Keratinocyte (primary cell): ENCODE measurements around the gene DSCAML1. TPM values are rescaled to one million over a fixed set of nuclear protein-coding genes. Genes with fewer than 3 reads are reported as not detected.

Experiments
- DNase-seq: peaks from one replicate; pipeline ENCODE4 v3.0.0-alpha.2; 2011; ENCODE audit warnings: low read depth, missing footprints, low spot score
- FAIRE-seq: peaks from 2 replicates; lab custom pipeline; 2011; peaks lifted over from hg19 to GRCh38; lab: Jason Lieb, UNC
- H2AFZ ChIP-seq: 2 replicates; pipeline ENCODE4 v1.6.0; 2012; ENCODE audit warnings: low read length, control low read depth, inconsistent platforms; ENCODE audit not compliant: control insufficient read depth
- H3K27ac ChIP-seq: 2 replicates; pipeline ENCODE4 v1.5.1; 2011; ENCODE audit warnings: low read length; ENCODE audit not compliant: control insufficient read depth, insufficient read depth
- H3K27me3 ChIP-seq: 3 replicates; pipeline ENCODE4 v1.6.0; 2011; ENCODE audit warnings: low read length; ENCODE audit not compliant: control insufficient read depth, insufficient read depth; ENCODE audit errors: extremely low read depth
- H3K36me3 ChIP-seq, 2 experiments: 2 replicates in 1 of 2; 3 replicates in 1 of 2; pipeline ENCODE4 v1.5.1; 2011; ENCODE audit warnings: low read length in 2 of 2, mild to moderate bottlenecking in 1 of 2; ENCODE audit not compliant: control insufficient read depth in 2 of 2, insufficient read depth in 2 of 2; ENCODE audit errors: extremely low read depth in 1 of 2
- H3K4me1 ChIP-seq: 3 replicates; pipeline ENCODE4 v1.5.1; 2011; ENCODE audit warnings: low read length; ENCODE audit not compliant: control insufficient read depth, insufficient read depth; ENCODE audit errors: extremely low read depth
- H3K4me2 ChIP-seq: 3 replicates; pipeline ENCODE4 v1.6.0; 2011; ENCODE audit warnings: low read depth, low read length; ENCODE audit not compliant: control insufficient read depth, insufficient read depth; ENCODE audit errors: extremely low read depth
- H3K4me3 ChIP-seq, 3 experiments: fragments of 200-600 bp in 1 of 3; sonication (generic) in 1 of 3; 2 replicates in 2 of 3; 3 replicates in 1 of 3; pipeline ENCODE4 v1.5.1; 2011 to 2016; ENCODE audit warnings: low read length in 3 of 3, mild to moderate bottlenecking in 3 of 3, control low read depth in 2 of 3, inconsistent platforms in 1 of 3, low read depth in 1 of 3, mixed read lengths in 1 of 3, mixed run types in 1 of 3, moderate library complexity in 1 of 3; ENCODE audit not compliant: control insufficient read depth in 2 of 3, insufficient read depth in 2 of 3; ENCODE audit errors: extremely low read depth in 1 of 3
- H3K79me2 ChIP-seq: 2 replicates; pipeline ENCODE4 v1.6.0; 2012; ENCODE audit warnings: low read length; ENCODE audit not compliant: control insufficient read depth, insufficient read depth
- H3K9ac ChIP-seq: 3 replicates; pipeline ENCODE4 v1.6.0; 2011; ENCODE audit warnings: low read length; ENCODE audit not compliant: control insufficient read depth, insufficient read depth; ENCODE audit errors: extremely low read depth
- H3K9me1 ChIP-seq: 3 replicates; pipeline ENCODE4 v1.6.0; 2011; ENCODE audit warnings: low read length; ENCODE audit not compliant: control insufficient read depth, insufficient read depth; ENCODE audit errors: extremely low read depth
- H3K9me3 ChIP-seq: 2 replicates; pipeline ENCODE4 v1.5.1; 2012; ENCODE audit warnings: low read depth, low read length; ENCODE audit not compliant: control insufficient read depth
- H4K20me1 ChIP-seq: 3 replicates; pipeline ENCODE4 v1.6.0; 2011; ENCODE audit warnings: low read length; ENCODE audit not compliant: control insufficient read depth, insufficient read depth; ENCODE audit errors: extremely low read depth
- EZH2 ChIP-seq: IDR thresholded peaks from one replicate; pipeline ENCODE4 v1.6.1; 2012; ENCODE audit warnings: inconsistent platforms, mild to moderate bottlenecking, low read length, moderate library complexity
- dilution Hi-C: fragments of 300-500 bp; cut with MboI; formaldehyde crosslinking; loops from one replicate; pipeline ENCODE4 v1.7.0; 2020; ENCODE audit warnings: low sequenced_read_pairs; ENCODE audit not compliant: extremely low pct_ligation_motif_present
- polyA plus RNA-seq, 5 experiments: library from polyadenylated mRNA; depleted of rRNA in 3 of 5; stranded (reverse) in 3 of 5; stranded (forward) in 1 of 5; unstranded in 1 of 5; fragments of >200 nt; gene quantifications; 1 replicate in 1 of 5; 2 replicates in 3 of 5; 3 replicates in 1 of 5; pipeline versions ENCODE4 v1.2.1 to v1.2.3, GENCODE V29; 2011 to 2012; ENCODE audit warnings: missing spikeins in 2 of 5, low read depth in 1 of 5, low replicate concordance in 1 of 5
- TF ChIP-seq, protein P1 (sequence below), 3 experiments: IDR thresholded peaks in 1 of 3; conservative IDR thresholded peaks in 1 of 3; optimal IDR thresholded peaks in 1 of 3; 2 replicates in 2 of 3; 3 replicates in 1 of 3; pipeline versions ENCODE3 to v1.5.1; 2011; ENCODE audit warnings: low read length in 3 of 3, mild to moderate bottlenecking in 3 of 3, moderate library complexity in 2 of 3, control low read depth in 1 of 3, inconsistent platforms in 1 of 3; ENCODE audit not compliant: insufficient read depth in 2 of 3; ENCODE audit errors: extremely low read depth in 1 of 3

The DSCAML1 gene
- polyA plus RNA-seq, 1 donor (not counting 4 experiments of a cell fraction or from before 2014, with no cell fraction given) = not detected

DNA sequence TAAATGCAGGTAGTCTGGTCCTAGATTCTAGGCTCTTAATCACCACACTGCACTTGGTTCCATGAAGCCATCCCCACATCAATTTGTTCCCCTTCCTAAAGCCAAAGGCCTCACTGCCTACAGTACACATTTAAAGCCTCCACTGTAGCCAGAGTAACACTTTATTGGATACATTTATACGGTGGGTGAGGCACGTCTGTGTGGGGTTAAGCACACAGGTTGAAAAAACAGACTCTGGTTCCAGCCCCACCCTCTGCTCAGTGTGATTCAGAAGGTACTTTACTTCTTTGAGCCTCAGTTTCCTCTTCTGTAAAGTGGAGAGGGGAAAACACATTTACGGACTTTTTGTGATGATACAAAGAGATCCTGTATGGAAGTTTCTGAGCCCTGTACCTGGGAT lies 22.5 kb downstream of the DSCAML1 start:
- FAIRE-seq (no peak), DNase-seq (no peak)
- Histone ChIP-seq H3K9ac (no peak overlapping the region), H3K9me3 (no peaks in the 10 kb centered on the region), H2AFZ (no peak overlapping the region), H3K27me3 (peaks cover 18% of the 10 kb centered on the region), H3K4me1 (no peaks in the 10 kb centered on the region), H3K4me2 (no peak overlapping the region), H3K79me2 (no peaks in the 10 kb centered on the region), H3K36me3 (no peaks in the 10 kb centered on the region), H3K27ac (no peak overlapping the region), H3K9me1 (no peaks in the 10 kb centered on the region), H4K20me1 (peaks cover 3% of the 10 kb centered on the region), H3K4me3 (no peak overlapping the region)
- dilution Hi-C loops = no loop called here
- no peak for TF ChIP-seq EZH2
- TF ChIP-seq, protein P1, sequence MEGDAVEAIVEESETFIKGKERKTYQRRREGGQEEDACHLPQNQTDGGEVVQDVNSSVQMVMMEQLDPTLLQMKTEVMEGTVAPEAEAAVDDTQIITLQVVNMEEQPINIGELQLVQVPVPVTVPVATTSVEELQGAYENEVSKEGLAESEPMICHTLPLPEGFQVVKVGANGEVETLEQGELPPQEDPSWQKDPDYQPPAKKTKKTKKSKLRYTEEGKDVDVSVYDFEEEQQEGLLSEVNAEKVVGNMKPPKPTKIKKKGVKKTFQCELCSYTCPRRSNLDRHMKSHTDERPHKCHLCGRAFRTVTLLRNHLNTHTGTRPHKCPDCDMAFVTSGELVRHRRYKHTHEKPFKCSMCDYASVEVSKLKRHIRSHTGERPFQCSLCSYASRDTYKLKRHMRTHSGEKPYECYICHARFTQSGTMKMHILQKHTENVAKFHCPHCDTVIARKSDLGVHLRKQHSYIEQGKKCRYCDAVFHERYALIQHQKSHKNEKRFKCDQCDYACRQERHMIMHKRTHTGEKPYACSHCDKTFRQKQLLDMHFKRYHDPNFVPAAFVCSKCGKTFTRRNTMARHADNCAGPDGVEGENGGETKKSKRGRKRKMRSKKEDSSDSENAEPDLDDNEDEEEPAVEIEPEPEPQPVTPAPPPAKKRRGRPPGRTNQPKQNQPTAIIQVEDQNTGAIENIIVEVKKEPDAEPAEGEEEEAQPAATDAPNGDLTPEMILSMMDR (optimal IDR thresholded peaks at IDR 0.05 in 1 of 3, IDR thresholded peaks at IDR 0.05 in 1 of 3, conservative IDR thresholded peaks at IDR 0.05 in 1 of 3; ENCODE audit: extremely low read depth in 1 of 3, insufficient read depth in 2 of 3, low read length in 3 of 3) = no peak

DNA sequence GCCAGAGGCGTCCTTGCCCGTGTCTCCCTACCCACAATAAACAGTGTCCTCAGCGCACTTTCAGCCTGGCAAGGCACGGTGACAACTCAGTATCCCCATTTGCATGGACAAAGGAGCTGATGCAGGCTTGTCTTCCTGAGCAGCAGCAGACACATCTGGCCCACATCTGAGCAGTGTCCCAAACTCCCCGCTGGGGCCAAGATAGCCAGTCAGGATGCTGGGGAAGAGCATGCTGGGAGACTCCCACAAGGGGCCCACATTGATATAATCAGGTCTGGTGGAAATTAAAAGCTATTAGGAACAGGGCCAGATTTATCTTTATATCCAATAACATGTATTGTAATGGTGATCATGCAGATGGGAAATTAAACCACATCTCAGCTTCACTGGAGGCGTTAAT lies 24.7 kb downstream of the DSCAML1 start:
- Histone ChIP-seq H3K4me1 (no peaks in the 10 kb centered on the region), H3K79me2 (no peaks in the 10 kb centered on the region), H3K9ac (no peak overlapping the region), H3K4me3 (no peak overlapping the region), H3K9me1 (no peaks in the 10 kb centered on the region), H3K36me3 (no peaks in the 10 kb centered on the region), H2AFZ (no peak overlapping the region), H4K20me1 (peaks cover 3% of the 10 kb centered on the region), H3K4me2 (no peak overlapping the region), H3K27me3 (peaks cover 6% of the 10 kb centered on the region), H3K9me3 (no peaks in the 10 kb centered on the region), H3K27ac (no peak overlapping the region)
- no peak for DNase-seq
- FAIRE-seq = no peak
- dilution Hi-C loops = no loop called here
- TF ChIP-seq, protein P1 (optimal IDR thresholded peaks at IDR 0.05 in 1 of 3, IDR thresholded peaks at IDR 0.05 in 1 of 3, conservative IDR thresholded peaks at IDR 0.05 in 1 of 3; ENCODE audit: extremely low read depth in 1 of 3, insufficient read depth in 2 of 3, low read length in 3 of 3) = no peak
- no peak for TF ChIP-seq EZH2
